Natural killer cell (primary cell): ENCODE data around the gene CYSRT1. TPM values are rescaled to one million over a fixed set of nuclear protein-coding genes. Genes with fewer than 3 reads are reported as not detected.

Source experiments
- ATAC-seq, 3 donors: fragments of 150-1000 bp in 2 of 3; fragments of 200-7000 bp in 1 of 3; cut with Tn5 transposase; 1 replicate in 1 of 3; 2 replicates in 2 of 3; pipeline ENCODE4 v1.10.0; 2021; ENCODE audit warnings: mild to moderate bottlenecking in 2 of 3, moderate library complexity in 2 of 3
- DNase-seq, 2 donors: peaks; one replicate each; pipeline versions ENCODE4 v3.0.0 to v3.0.0-alpha.2; 2013 to 2021; ENCODE audit warnings: mixed read lengths in 1 of 2
- H3K27ac ChIP-seq: one replicate; pipeline ENCODE4 v1.5.1; 2013; ENCODE audit warnings: mild to moderate bottlenecking, low read length
- H3K27me3 ChIP-seq: one replicate; pipeline ENCODE4 v1.6.1; 2013; ENCODE audit warnings: low read length; ENCODE audit not compliant: control insufficient read depth, insufficient read depth
- H3K36me3 ChIP-seq: one replicate; pipeline ENCODE4 v1.6.1; 2013; ENCODE audit warnings: low read length; ENCODE audit not compliant: control insufficient read depth, insufficient read depth
- H3K4me1 ChIP-seq: one replicate; pipeline ENCODE4 v1.6.1; 2013; ENCODE audit warnings: low read length; ENCODE audit not compliant: control insufficient read depth, insufficient read depth
- H3K4me3 ChIP-seq: one replicate; pipeline ENCODE4 v1.5.1; 2013; ENCODE audit warnings: low read length
- H3K9me3 ChIP-seq: one replicate; pipeline ENCODE4 v1.6.1; 2013; ENCODE audit warnings: low read length; ENCODE audit not compliant: control insufficient read depth, insufficient read depth
- H3K27ac Mint-ChIP-seq, 2 donors: one replicate each; pipeline ENCODE4 v1.8.0; 2022; ENCODE audit warnings: mild to moderate bottlenecking in 2 of 2, mixed read lengths in 2 of 2, moderate library complexity in 1 of 2
- H3K27me3 Mint-ChIP-seq, 2 donors: one replicate each; pipeline ENCODE4 v1.8.0; 2022; ENCODE audit warnings: low read depth in 2 of 2, mixed read lengths in 2 of 2
- H3K36me3 Mint-ChIP-seq: one replicate; pipeline ENCODE4 v1.8.0; 2022; ENCODE audit warnings: mixed read lengths
- H3K4me1 Mint-ChIP-seq, 2 donors: one replicate each; pipeline ENCODE4 v1.8.0; 2022; ENCODE audit warnings: mixed read lengths in 2 of 2
- H3K4me3 Mint-ChIP-seq: one replicate; pipeline ENCODE4 v1.8.0; 2022; ENCODE audit warnings: mild to moderate bottlenecking, moderate library complexity, mixed read lengths
- H3K9me3 Mint-ChIP-seq, 2 donors: one replicate each; pipeline ENCODE4 v1.8.0; 2022; ENCODE audit warnings: mixed read lengths in 2 of 2
- CTCF ChIP-seq: fragments of 200-600 bp; IDR thresholded peaks from one replicate; pipeline ENCODE4 v1.8.0; 2022; ENCODE audit warnings: antibody characterized with exemption
- WGBS: methylation state at CpG from one replicate; pipeline ENCODE4 v1.1.7; 2013; ENCODE audit warnings: missing lambda C conversion rate; ENCODE audit not compliant: insufficient coverage; 5-methylcytosine and 5-hydroxymethylcytosine counted together
- intact Hi-C: fragments of 100-400 bp; cut with micrococcal nuclease; formaldehyde crosslinking; loops from one replicate; pipeline ENCODE4 v1.14.2; 2022
- total RNA-seq, 4 donors: library from RNA; stranded (reverse); fragments of 120-200 nt in 1 of 4; gene quantifications; one replicate each; pipeline versions ENCODE4 v1.2.3 to v1.2.4, GENCODE V29; 2013 to 2022

Gene CYSRT1
- total RNA-seq, 3 donors from 2014 or later (not counting 1 experiment from before 2014, with no cell fraction given), result 0.38 TPM; not detected in 2

GRCh38 chr9:137228506-137228967 is 3.6 kb downstream of the CYSRT1 start:
- Mint-ChIP-seq H3K27me3 (peaks cover 0 to 3% of the 10 kb centered on the region in 2 donors), H3K9me3 (no peaks in the 10 kb centered on the region), H3K4me3 (no peak overlapping the region), H3K36me3 (no peaks in the 10 kb centered on the region), H3K4me1 (peaks cover 5% of the 10 kb centered on the region in 2 donors), H3K27ac (no peak overlapping the region)
- DNase-seq (no peak), ATAC-seq (no peak)
- no peaks in the 10 kb centered on the region for H3K9me3 ChIP-seq
- H3K4me1 ChIP-seq, result peaks cover 21% of the 10 kb centered on the region
- WGBS, result 74% methylated on average over 29 of the region's 29 CpGs
- H3K4me3 ChIP-seq, result no peak overlapping the region
- H3K36me3 ChIP-seq, result no peaks in the 10 kb centered on the region
- TF ChIP-seq CTCF, result no peak
- H3K27me3 ChIP-seq, result peaks cover 9% of the 10 kb centered on the region
- no peak overlapping the region for H3K27ac ChIP-seq
- intact Hi-C loops, result loop anchor here (5.0 kb wide), 2 partner anchors 111 to 181 kb away; partner anchors contain the start of gene NPDC1

GRCh38 chr9:137228968-137229896 is 4.3 kb downstream of the CYSRT1 start:
- DNase-seq (no peak), ATAC-seq (no peak)
- Mint-ChIP-seq H3K4me3 (no peak overlapping the region), H3K36me3 (no peaks in the 10 kb centered on the region), H3K4me1 (peaks cover 5% of the 10 kb centered on the region in 2 donors), H3K27ac (no peak overlapping the region), H3K9me3 (no peaks in the 10 kb centered on the region), H3K27me3 (peaks cover 0 to 3% of the 10 kb centered on the region in 2 donors)
- Histone ChIP-seq H3K9me3 (no peaks in the 10 kb centered on the region), H3K4me3 (no peak overlapping the region), H3K4me1 (peaks cover 16% of the 10 kb centered on the region), H3K27me3 (peaks cover 9% of the 10 kb centered on the region), H3K36me3 (no peaks in the 10 kb centered on the region), H3K27ac (no peak overlapping the region)
- intact Hi-C loops, result loop anchor here (5.0 kb wide), 2 partner anchors 112 to 182 kb away; partner anchors contain the start of gene NPDC1
- no peak for TF ChIP-seq CTCF
- WGBS, result 71% methylated on average over 27 of the region's 27 CpGs

GRCh38 chr9:137229903-137230704 is 5.1 kb downstream of the CYSRT1 start:
- H3K27me3 ChIP-seq, result peaks cover 9% of the 10 kb centered on the region
- H3K36me3 Mint-ChIP-seq, result no peaks in the 10 kb centered on the region
- H3K4me3 Mint-ChIP-seq, result no peak overlapping the region
- no peak overlapping the region for H3K27ac Mint-ChIP-seq
- H3K27ac ChIP-seq, result no peak overlapping the region
- peaks cover 15% of the 10 kb centered on the region for H3K4me1 ChIP-seq
- no peaks in the 10 kb centered on the region for H3K9me3 Mint-ChIP-seq
- ATAC-seq, result no peak
- WGBS, result 64% methylated on average over 31 of the region's 31 CpGs
- H3K27me3 Mint-ChIP-seq, result peaks cover 0 to 7% of the 10 kb centered on the region in 2 donors
- H3K4me1 Mint-ChIP-seq, result peaks cover 5 to 9% of the 10 kb centered on the region in 2 donors
- no peak overlapping the region for H3K4me3 ChIP-seq
- no peaks in the 10 kb centered on the region for H3K36me3 ChIP-seq
- DNase-seq, result no peak
- no peaks in the 10 kb centered on the region for H3K9me3 ChIP-seq
- intact Hi-C loops, result loop anchor here (5.0 kb wide), 2 partner anchors 113 to 183 kb away; partner anchors contain the start of gene NPDC1
- no peak for TF ChIP-seq CTCF
